ENCODE results near the gene AURKAIP1.

- TF ChIP-seq BHLHE40 (IDR thresholded peaks at IDR 0.05; ENCODE audit: borderline replicate concordance): no peak
- no peak for TF ChIP-seq TARDBP (IDR thresholded peaks at IDR 0.05)
- TF ChIP-seq ELF4 (IDR thresholded peaks at IDR 0.05): no peak
- no peak for TF ChIP-seq SP1 (IDR thresholded peaks at IDR 0.05)
- TF ChIP-seq NFRKB (IDR thresholded peaks at IDR 0.05): no peak
- TF ChIP-seq FOXK2 (IDR thresholded peaks at IDR 0.05): no peak
- no peak for TF ChIP-seq CTBP1 (IDR thresholded peaks at IDR 0.05; ENCODE audit: borderline replicate concordance)
- no peak for TF ChIP-seq L3MBTL2 (conservative IDR thresholded peaks at IDR 0.05)
- TF ChIP-seq FOXM1 (IDR thresholded peaks at IDR 0.05; ENCODE audit: borderline replicate concordance): no peak
- TF ChIP-seq ZNF384 (IDR thresholded peaks at IDR 0.05): no peak
- no peak for TF ChIP-seq SUZ12 (IDR thresholded peaks at IDR 0.05)
- no peak for TF ChIP-seq FOXA1 (IDR thresholded peaks at IDR 0.05)
Observed at GRCh38 chr1:1336931-1337792, 37.8 kb downstream of the AURKAIP1 start.

All from HEK293T (cell line).